HFF-Myc (cell line): ENCODE data around the gene LATS2.

Experiments used
- DNase-seq: peaks from one replicate; pipeline ENCODE4 v3.0.0-alpha.2; 2011; ENCODE audit warnings: low read depth; ENCODE audit errors: extremely low read depth
- H3K4me3 ChIP-seq: replicated peaks from 2 replicates; pipeline ENCODE4 v1.5.1; 2011; ENCODE audit warnings: low read depth, mild to moderate bottlenecking, control low read depth, low read length
- TF ChIP-seq, protein P1 (sequence below): IDR thresholded peaks from 2 replicates; pipeline ENCODE4 v1.5.1; 2012; ENCODE audit warnings: mild to moderate bottlenecking, low read depth, low read length, control low read depth; ENCODE audit errors: missing control alignments

LATS2 gene

DNA sequence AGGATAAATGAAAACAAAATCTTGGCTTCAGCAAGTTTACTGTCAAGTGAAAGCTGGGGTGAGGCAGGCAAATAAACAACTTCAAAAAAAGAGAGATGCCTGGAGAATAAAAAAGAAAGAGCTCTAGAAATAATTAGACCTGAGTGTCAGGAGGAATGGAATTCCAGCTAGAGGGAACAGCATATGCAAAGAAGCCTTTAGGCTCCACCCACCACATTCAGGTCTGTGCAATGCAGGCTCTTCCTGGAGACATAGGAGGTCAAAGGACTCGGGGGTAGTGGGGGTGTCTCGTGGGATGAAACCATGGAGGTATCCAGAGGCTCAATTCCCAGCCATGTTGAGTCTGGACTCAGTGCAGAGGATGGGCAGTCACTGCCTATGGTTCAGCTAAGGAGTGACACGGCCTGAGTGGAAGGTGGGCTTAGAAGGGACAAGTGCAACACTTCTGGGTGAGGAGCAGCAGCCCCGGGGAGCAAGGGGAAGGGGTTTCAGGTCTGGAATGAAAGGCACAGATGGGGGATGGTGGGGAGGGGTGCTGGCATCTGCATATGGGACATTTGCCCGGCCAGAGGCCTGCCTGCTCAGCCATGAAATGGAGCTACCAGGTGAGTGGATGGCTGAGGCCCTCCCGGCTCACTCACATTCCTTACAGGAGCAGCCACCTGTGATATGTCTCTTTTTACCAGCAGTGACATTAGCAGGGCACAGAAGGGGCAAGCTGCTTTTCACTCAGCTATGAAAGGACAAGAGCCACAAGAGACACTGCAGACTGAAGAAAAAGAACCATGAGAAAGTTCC, 12.3 kb downstream of the LATS2 start:
- no peak for DNase-seq
- TF ChIP-seq, protein P1, sequence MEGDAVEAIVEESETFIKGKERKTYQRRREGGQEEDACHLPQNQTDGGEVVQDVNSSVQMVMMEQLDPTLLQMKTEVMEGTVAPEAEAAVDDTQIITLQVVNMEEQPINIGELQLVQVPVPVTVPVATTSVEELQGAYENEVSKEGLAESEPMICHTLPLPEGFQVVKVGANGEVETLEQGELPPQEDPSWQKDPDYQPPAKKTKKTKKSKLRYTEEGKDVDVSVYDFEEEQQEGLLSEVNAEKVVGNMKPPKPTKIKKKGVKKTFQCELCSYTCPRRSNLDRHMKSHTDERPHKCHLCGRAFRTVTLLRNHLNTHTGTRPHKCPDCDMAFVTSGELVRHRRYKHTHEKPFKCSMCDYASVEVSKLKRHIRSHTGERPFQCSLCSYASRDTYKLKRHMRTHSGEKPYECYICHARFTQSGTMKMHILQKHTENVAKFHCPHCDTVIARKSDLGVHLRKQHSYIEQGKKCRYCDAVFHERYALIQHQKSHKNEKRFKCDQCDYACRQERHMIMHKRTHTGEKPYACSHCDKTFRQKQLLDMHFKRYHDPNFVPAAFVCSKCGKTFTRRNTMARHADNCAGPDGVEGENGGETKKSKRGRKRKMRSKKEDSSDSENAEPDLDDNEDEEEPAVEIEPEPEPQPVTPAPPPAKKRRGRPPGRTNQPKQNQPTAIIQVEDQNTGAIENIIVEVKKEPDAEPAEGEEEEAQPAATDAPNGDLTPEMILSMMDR = no peak
- H3K4me3 ChIP-seq = no peak overlapping the region

DNA sequence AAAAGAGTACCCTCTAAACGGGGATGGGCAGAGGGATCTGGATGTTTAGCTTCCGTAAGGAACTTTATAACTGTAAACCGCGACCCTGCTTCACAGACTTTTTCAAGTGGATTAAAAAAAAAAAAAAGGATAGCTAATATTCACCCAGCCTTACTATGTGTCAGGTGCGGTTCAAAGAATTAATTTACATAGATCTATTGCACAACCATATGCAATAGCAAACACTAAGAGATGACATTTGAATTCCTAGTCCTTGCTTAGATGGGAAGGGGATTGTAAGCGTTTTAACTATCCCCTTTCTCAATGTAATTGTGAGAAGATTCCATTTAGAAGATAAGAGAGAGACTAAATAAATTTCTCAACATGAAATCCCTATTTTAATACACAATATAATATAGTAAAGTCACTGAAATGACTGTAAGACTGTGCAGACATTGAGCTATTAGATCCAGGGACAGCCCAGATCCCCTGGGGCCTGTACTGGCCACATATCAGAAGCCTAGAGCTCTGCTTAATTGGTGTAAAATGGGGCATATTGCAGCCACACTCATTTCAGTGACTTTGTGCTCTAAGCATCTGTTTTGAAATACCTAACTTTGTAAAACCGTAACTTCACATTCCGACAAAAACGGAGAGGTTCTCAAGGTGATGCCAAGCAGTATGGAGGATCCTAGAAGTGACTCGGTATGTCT, 13.6 kb downstream of the LATS2 start:
- no peak overlapping the region for H3K4me3 ChIP-seq
- DNase-seq = no peak
- TF ChIP-seq, protein P1 = no peak

- no peak for DNase-seq
- TF ChIP-seq, protein P1 = no peak
- no peak overlapping the region for H3K4me3 ChIP-seq
These were observed 14.3 kb downstream of the LATS2 start for GRCh38 chr13:21047087-21047486.

DNA sequence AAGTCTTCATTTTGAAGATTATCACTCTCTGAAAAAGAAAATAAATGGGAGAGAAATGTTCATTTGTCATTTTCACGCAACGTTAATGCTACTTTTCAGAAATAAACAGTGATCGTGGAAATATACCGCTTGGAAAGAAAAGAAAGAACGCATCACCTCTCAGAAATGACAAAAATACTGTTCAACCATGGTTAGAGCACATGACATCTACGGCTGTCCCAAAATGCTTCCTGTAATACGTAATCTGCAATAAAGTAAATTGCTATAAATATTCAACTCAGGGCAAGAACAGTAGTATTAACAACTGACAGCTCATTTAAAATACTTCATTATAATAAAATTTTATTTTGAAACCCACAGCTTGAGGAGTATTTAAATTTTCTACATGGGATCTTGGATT, 15.2 kb downstream of the LATS2 start:
- no peak overlapping the region for H3K4me3 ChIP-seq
- DNase-seq = no peak
- TF ChIP-seq, protein P1 = no peak

DNA sequence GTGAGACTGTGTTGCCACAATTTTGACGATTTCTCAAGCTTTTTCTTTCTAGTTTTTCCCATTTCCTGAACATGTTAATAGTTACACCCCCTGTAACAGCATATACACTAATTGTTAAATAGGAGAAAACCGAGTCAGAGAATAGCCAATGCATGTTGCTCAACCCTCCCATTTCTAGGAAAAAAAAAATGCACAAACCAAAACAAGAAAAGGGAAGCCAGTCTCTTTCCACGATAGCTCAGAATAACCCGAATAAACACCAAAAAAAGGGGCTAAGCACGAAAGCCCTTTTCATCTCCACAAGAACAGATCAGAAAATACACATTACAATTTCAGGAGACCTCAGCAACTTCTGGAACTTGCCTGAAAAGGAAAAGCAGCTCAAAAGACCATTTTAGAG, 16.3 kb downstream of the LATS2 start:
- TF ChIP-seq, protein P1 = no peak
- H3K4me3 ChIP-seq = no peak overlapping the region
- DNase-seq = no peak

DNA sequence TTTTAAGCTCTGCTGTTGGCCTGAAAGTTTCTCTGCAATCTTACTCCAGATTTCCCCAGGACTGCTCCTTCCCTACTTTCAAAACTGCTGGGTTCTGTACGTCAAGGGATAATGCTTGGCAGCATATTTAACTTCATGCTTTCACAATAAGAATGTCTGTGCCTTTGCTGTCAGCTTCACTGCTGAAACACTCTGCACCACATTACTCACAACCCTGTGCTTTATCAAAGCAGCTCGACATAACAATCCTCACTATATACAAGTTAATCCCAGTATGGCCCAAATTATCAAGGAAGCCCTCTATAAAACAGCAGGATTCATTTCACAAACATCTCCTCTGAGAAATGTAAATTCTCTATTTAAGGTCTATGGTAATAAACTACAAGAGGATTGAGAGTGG, 17.5 kb downstream of the LATS2 start:
- H3K4me3 ChIP-seq = no peak overlapping the region
- no peak for DNase-seq
- TF ChIP-seq, protein P1 = no peak
